GM19035 (cell line): ENCODE data around the gene FAM107B.
A peak's percentile ranks its signal among the peaks of the same experiment; 100 is the strongest.
"Not testable (repeated sequence)": the region's sequence is repeated elsewhere in the genome, so short reads cannot be mapped to it uniquely, and the experiment has no call there.

Experiments used
- ATAC-seq: cut with Tn5 transposase; IDR thresholded peaks from one replicate; pipeline ENCODE4 v1.9.1; 2021; ENCODE audit not compliant: unreplicated experiment

Gene FAM107B

DNA sequence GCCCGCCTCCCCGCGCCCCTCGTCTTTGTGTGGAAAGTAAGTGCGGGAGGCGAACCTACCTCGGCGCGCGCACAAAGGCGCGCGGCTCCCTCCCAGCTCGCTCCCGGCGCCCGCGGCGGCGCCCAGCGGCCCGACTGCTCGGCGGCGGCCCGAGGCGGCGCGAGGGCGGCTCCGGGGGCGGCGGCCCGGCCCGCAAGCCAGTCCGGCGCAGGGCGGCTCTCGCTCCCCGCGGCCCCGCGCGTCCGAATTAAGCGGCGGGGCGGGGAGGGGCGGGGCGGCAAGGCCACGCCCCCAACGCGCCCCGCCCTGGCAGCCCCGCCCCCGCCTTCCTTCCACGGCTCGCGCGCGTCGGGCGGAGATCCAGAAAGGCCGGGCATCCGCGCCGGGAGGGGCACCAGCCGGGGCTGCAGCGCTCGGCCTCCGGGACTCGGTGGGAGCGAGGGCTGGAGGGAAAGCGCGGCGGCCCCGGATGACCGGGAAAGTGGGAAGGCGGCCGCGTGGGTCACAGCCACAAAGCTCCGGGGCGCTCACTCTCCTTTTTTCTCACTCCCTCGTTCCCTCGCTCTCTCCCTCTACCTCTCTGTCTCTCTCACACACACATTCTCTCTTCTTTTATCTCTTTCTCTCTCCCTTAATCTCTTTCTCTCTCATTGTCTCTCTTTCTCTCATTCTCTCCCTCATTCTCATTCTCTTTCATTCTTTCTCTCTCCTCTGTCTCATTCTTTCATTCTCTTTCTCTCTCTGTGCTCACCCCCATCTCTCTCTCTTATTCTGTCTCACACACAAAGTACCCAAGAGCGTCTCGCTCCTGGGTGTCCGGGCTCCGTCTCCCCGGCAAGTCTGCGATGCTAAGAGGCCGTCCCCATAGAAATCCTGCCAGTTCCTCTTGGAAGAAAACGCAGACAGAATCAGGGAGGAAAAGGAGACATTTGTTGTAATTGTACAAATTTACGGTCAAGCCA lies 170.2 kb downstream of the FAM107B start:
- ATAC-seq = peak; percentile 59

GRCh38 chr10:14603534-14604102 lies 171.1 kb downstream of the FAM107B start:
- ATAC-seq = peak; percentile 17

GRCh38 chr10:14602807-14603533 lies 171.7 kb downstream of the FAM107B start:
- ATAC-seq = no peak

- ATAC-seq = peak; percentile 36
Measured at GRCh38 chr10:14601872-14602725, 172.6 kb downstream of the FAM107B start.

DNA sequence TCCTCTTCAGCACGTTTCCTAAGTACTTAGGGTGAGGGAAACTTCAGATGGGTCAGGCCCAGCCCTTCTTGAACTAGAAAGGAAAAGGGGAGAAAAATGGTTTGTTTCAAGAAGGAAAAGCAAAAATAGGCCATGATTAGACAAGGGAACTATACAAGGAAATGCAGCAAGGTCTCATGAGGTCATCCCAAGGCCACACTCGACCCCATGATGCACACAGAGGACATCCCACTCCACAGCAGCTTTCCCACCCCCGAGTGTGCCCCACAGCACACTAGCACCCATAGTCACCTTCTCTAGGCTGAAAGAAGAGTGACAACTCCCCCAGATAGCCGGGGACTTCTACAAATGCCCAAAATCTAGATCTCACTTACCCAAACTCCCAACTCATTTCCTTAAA lies 173.4 kb downstream of the FAM107B start:
- no peak for ATAC-seq

- ATAC-seq = no peak
Measured at GRCh38 chr10:14600065-14600464, 174.6 kb downstream of the FAM107B start.

DNA sequence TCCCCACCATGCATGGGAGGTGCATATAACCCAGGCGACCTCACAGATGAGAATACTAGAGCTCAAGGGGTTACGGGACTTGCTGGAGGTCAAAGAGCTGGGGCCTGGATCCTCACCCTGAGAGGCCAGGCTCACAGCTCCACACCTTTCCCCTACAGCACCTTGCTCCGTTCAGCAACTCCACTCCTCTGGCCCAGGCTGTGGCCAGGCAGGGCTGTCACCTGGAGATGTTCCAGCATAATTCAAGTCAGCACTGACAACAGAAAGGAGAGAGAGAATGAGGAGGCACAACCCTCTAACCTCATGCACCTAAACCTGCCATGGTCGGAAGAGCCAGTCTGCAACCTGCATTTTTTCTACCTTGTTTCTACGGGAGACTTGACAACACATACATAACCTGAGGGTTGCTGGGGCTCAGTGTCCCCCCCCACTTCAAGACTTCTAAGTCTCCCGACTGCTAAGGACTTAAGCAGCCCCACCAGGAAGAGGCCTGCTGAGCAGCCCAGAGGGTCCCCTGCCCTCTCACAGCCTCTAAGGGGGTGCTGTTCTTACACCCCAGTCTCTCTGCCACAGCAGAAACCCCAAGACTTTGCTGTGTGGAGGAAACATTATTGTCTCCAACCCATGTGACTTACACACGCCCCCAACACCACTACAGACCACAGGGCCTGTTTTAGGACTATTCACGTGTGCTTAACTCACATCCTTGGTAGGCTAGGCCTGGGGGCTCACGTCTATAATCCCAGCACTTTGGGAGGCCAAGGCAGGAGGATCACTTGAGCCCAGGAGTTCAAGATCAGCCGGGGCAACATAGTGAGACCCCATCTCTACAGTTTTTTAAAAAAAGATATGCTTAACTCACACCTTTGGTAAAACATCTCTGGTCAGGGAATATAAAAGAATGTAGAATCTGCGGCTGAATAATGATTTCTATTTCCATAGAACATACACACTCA lies 175.6 kb downstream of the FAM107B start:
- ATAC-seq = no peak

GRCh38 chr10:14595526-14596182 lies 179.0 kb downstream of the FAM107B start:
- no peak for ATAC-seq

DNA sequence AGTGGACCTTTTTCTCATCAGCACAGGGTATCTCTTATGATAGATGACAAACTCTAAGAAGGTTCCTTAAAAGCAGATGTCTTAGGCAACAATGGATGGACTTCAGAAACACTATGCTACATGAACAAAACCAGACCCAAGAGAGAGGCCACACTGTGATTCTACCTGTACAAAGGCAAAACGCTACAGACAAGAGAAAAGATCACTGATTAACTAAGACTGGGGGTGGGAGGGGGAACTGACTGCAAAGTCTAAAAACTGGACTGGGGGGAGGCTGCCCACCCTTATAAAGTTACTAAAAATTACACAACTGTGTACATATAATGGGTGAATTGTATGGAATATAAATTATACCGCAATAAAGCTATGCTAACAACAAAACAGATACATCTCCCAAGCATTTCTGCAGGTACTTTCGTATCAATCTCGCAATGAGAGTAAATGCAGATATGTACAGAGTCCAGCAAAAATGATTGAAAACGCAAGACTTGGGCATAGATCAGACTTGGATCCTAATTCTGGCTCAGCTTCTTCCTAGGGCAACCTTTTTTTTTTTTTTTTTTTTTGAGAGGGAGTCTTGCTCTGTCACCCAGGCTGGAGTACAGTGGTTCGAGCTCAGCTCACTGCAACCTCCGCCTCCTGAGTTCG lies 179.7 kb downstream of the FAM107B start:
- no peak for ATAC-seq

GRCh38 chr10:14593806-14594205 lies 180.9 kb downstream of the FAM107B start:
- ATAC-seq = no peak

GRCh38 chr10:14592566-14592965 lies 182.1 kb downstream of the FAM107B start:
- ATAC-seq = no peak

- ATAC-seq = no peak
Measured at GRCh38 chr10:14592026-14592425, 182.7 kb downstream of the FAM107B start.

GRCh38 chr10:14588938-14589294 lies 185.8 kb downstream of the FAM107B start:
- ATAC-seq = not testable (repeated sequence)

DNA sequence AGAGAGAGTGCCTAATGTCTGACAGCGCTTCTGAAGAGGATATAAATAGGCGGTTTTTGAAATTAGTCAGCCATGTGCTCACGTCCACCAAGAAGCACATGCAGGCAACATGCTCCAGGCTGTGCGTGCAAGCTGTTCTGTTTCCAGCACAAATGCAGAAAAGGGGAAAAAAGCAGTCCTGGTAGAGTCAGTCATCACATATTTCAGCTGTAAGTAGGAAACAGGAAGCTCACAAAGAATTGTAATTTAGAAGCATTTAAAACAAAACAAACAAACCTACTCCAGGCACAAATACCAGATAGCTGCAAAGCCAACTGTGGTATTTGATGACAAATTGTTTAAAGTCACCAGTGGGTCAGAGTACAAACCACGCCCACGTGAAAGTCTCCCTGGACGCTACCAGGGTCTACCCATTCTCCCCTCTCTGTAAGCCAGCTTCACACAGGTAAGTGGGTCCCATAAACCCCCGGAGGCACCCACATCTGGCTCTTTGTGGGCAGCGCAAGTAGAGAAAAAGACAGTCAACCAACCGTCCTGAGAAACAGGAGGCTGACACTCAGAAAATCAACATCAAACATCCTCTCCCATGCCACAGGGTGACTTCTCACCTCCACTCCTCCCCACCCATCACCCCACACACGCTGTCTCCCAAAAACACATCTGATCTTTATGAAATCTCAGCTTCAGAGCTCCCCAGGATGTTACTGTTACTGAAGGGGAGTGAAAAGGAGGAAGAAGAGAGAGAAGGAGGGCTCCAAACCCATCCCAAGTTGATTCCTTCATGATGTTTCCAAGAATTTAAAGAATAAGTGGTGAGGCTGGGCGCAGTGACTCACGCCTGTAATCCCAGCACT lies 186.4 kb downstream of the FAM107B start:
- ATAC-seq = no peak

DNA sequence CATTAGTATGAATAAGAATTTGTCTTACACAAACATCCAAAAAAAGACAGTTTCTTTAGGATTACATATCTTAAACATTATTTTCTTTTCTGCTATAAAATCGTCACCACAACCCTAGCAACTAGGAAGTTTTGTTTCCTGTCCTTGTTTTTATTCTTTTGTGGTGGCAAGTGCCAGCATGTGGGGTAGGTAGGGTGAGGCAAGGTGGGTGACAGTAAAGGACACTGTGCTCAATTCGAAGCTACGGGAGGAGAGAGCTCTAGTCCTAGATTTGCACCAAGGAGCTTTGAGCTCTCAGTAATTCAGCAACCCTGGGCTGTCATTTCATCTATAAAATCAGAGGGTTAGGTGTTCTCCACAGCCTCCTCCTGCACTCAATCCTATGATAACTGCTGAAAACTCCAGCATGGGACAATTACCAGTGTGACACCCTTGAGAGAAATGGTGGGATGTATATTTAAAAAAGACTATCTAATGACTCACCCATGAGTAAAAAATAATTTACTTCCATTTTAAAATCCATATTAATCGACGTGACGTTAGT lies 187.1 kb downstream of the FAM107B start:
- no peak for ATAC-seq

DNA sequence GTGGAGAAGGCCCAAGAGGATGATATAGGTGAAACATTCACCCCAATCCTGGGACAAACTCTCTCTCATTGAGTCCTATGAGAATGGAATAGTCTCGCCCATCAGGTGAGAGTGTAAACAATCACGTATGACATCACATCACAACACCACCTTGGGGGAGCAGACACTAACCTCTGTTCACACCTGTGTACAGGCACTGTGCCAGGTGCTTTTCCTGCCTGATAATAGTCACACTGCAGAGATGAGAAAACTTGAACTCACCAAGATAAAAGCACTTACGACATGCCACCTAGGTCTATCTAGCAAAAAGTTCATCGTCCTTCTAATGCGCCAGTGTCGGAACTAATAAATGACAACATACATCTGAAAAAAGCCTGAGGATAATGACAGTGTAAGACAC lies 187.8 kb downstream of the FAM107B start:
- no peak for ATAC-seq
